ENCODE data around the gene CEACAM5. TPM values are rescaled to one million over a fixed set of nuclear protein-coding genes. Genes with fewer than 3 reads are reported as not detected.

Gene CEACAM5
- total RNA-seq, 1 experiment from 2014 or later, result 0.46 TPM

DNA sequence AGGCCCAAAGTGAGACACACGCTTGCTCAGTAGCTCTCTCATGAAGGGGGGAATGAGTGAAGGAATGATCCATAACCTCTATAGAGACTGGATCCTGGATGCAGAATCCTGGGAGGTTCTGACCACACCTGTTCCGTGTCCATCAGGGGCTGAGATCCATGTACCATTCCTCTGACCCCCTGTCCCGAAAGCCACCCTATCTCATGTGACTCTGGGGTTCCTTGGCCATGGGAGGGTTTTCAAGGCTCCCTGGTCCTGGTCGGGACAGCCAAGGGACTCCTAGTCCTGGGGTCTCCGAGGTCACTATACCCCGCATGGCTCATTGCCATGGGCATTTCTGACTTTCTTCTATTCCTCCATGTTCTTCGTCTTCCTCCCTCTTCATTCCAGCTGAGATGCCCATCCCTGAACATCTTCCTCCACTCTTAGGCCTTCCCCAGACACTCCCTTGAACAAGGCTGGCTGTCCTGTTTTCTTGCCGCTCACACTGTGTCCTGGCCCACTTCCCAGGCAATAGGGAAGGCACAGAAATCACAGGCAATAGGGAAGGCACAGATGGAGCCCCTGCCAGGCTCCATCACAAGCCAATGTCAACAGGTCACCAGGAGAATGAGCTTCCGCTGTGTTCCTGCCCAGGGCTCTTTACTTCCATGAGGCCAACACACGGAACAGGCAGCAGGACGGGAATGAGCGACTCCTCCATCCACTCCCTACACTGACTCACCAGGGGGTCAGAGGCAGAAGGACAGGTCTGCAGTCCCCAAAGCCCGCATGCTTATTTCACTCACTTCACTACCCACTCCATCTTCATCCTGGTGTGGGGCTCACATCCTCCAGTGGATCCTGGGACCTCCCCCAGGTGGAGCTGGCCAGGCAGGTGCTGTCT lies 3.2 kb downstream of the CEACAM5 start (continued):
- TF ChIP-seq ATF6 (CRISPR knock-in tag; IDR thresholded peaks at IDR 0.05), result no peak
- no peak for TF ChIP-seq ZNF671 (CRISPR knock-in tag; IDR thresholded peaks at IDR 0.05)
- TF ChIP-seq ZNF219 (CRISPR knock-in tag; IDR thresholded peaks at IDR 0.05; ENCODE audit: borderline replicate concordance), result no peak
- no peak for TF ChIP-seq ATF3 (CRISPR knock-in tag; conservative IDR thresholded peaks at IDR 0.05)
- TF ChIP-seq KAT7 (CRISPR knock-in tag; IDR thresholded peaks at IDR 0.05; ENCODE audit: borderline replicate concordance), result no peak

DNA sequence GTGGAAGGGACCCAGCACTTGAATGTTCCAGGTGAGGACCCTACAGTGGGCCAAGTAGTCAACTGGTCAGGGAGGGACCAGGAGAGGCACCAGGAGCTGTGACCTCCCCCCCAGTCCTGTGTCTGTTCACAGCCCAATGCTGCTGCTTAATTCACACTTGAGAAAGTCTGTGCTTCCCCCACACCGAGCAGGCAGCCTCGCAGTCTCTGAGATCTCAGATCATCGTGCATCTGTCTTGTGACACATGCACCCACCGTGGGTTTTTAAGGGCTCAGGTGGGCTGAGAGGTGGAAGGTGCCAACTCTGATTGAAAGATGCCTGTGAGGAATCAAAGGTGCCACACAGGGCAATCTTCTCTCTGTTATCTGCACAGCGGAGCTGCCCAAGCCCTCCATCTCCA lies 6.2 kb downstream of the CEACAM5 start:
- peaks cover 30% of the 10 kb centered on the region for H3K27me3 Mint-ChIP-seq (ENCODE audit: low read depth)
- POLR2A ChIA-PET, result no interaction called here
- H3K4me3 Mint-ChIP-seq, result no peak overlapping the region
- DNase-seq (ENCODE audit: low spot score) (no peak), ATAC-seq (no peak)
- no peaks in the 10 kb centered on the region for H3K9me3 Mint-ChIP-seq
- H3K27ac Mint-ChIP-seq, result no peak overlapping the region
- H3K36me3 Mint-ChIP-seq, result no peaks in the 10 kb centered on the region
- TF ChIP-seq ELF4 (CRISPR knock-in tag; IDR thresholded peaks at IDR 0.05; ENCODE audit: low read depth), result no peak
- no peak for TF ChIP-seq ZNF416 (CRISPR knock-in tag; IDR thresholded peaks at IDR 0.05)
- TF ChIP-seq NR1H2 (CRISPR knock-in tag; IDR thresholded peaks at IDR 0.05), result no peak
- TF ChIP-seq CREM (CRISPR knock-in tag; IDR thresholded peaks at IDR 0.05), result no peak
- no peak for TF ChIP-seq EMX1 (CRISPR knock-in tag; IDR thresholded peaks at IDR 0.05)
- TF ChIP-seq TCF7 (CRISPR knock-in tag; IDR thresholded peaks at IDR 0.05; ENCODE audit: low read depth), result no peak
- TF ChIP-seq GRHL2 (CRISPR knock-in tag; IDR thresholded peaks at IDR 0.05; ENCODE audit: insufficient replicate concordance, severe bottlenecking), result no peak
- TF ChIP-seq, protein P1, sequence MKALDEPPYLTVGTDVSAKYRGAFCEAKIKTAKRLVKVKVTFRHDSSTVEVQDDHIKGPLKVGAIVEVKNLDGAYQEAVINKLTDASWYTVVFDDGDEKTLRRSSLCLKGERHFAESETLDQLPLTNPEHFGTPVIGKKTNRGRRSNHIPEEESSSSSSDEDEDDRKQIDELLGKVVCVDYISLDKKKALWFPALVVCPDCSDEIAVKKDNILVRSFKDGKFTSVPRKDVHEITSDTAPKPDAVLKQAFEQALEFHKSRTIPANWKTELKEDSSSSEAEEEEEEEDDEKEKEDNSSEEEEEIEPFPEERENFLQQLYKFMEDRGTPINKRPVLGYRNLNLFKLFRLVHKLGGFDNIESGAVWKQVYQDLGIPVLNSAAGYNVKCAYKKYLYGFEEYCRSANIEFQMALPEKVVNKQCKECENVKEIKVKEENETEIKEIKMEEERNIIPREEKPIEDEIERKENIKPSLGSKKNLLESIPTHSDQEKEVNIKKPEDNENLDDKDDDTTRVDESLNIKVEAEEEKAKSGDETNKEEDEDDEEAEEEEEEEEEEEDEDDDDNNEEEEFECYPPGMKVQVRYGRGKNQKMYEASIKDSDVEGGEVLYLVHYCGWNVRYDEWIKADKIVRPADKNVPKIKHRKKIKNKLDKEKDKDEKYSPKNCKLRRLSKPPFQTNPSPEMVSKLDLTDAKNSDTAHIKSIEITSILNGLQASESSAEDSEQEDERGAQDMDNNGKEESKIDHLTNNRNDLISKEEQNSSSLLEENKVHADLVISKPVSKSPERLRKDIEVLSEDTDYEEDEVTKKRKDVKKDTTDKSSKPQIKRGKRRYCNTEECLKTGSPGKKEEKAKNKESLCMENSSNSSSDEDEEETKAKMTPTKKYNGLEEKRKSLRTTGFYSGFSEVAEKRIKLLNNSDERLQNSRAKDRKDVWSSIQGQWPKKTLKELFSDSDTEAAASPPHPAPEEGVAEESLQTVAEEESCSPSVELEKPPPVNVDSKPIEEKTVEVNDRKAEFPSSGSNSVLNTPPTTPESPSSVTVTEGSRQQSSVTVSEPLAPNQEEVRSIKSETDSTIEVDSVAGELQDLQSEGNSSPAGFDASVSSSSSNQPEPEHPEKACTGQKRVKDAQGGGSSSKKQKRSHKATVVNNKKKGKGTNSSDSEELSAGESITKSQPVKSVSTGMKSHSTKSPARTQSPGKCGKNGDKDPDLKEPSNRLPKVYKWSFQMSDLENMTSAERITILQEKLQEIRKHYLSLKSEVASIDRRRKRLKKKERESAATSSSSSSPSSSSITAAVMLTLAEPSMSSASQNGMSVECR (CRISPR knock-in tag; IDR thresholded peaks at IDR 0.05; ENCODE audit: borderline replicate concordance), result no peak
- no peak for TF ChIP-seq ZNF219 (CRISPR knock-in tag; IDR thresholded peaks at IDR 0.05; ENCODE audit: borderline replicate concordance)
- TF ChIP-seq JUN (CRISPR knock-in tag; IDR thresholded peaks at IDR 0.05), result no peak
- no peak for TF ChIP-seq NR3C1 (CRISPR knock-in tag; conservative IDR thresholded peaks at IDR 0.05; ENCODE audit: low read depth)
- TF ChIP-seq JAZF1 (CRISPR knock-in tag; IDR thresholded peaks at IDR 0.05), result no peak
- TF ChIP-seq PRDM15 (CRISPR knock-in tag; IDR thresholded peaks at IDR 0.05), result no peak
- CTCF ChIA-PET, result interaction anchor here (8.7 kb wide), 1 partner anchor 8 kb away, joined by 73 read pairs; no protein-coding TSS in a partner anchor
- H3K4me1 Mint-ChIP-seq, result no peaks in the 10 kb centered on the region

Data from WTC11 (cell line).